WI38 (cell line): ENCODE results near the gene CCDC78.

Experiments used
- H3K4me3 ChIP-seq: 2 replicates; pipeline ENCODE4 v1.5.1; 2011; ENCODE audit warnings: low read depth, mild to moderate bottlenecking, control low read depth, low read length
- TF ChIP-seq, protein P1 (sequence below): IDR thresholded peaks from 2 replicates; pipeline ENCODE4 v1.5.1; 2012; ENCODE audit warnings: low read depth, mild to moderate bottlenecking, control low read depth, low read length

The CCDC78 gene

DNA sequence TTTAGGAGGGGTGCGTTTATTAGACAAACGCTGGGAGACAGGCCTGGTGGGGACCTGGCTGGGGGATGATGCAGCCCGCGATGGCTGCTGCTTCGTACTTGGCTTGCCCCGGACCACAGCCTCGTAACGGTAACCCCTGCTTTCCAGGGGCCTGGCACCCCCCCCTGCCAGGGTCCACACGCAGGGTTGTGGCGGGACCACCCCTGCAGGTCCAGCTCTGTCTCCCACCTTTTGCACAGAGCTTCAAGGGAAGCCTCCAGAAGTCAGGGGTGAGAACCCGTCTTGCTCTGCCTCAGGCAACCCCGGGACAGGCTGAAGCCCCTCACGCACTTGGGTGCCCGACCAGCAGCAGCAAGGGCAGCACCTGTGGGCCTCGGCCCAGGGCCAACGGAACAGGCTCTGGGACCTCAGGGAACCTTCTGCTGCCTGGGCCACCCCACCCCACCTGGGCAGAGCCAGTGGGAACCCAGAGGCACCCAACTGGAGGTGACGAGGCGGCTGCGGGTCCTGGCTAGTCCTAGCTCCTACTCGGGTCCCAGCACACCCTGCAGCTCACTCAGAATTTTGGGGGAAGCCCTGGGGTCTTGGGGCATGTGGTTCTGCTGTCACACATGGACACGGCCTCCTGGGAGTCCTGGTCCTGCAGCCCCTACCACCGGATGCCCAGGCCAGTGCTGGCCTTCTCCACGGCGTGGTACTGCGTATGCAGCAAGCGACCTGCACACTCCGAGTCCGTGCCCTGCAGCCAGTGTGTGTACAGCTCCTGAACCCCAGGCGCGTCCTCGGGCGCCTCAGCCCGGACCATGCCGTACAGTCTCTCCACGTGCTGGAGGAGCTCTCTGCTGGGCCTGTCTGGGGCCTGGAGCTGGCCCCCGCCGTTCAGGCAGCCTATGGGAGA lies 3.8 kb upstream of the CCDC78 start:
- no peak overlapping the region for H3K4me3 ChIP-seq
- TF ChIP-seq, protein P1, sequence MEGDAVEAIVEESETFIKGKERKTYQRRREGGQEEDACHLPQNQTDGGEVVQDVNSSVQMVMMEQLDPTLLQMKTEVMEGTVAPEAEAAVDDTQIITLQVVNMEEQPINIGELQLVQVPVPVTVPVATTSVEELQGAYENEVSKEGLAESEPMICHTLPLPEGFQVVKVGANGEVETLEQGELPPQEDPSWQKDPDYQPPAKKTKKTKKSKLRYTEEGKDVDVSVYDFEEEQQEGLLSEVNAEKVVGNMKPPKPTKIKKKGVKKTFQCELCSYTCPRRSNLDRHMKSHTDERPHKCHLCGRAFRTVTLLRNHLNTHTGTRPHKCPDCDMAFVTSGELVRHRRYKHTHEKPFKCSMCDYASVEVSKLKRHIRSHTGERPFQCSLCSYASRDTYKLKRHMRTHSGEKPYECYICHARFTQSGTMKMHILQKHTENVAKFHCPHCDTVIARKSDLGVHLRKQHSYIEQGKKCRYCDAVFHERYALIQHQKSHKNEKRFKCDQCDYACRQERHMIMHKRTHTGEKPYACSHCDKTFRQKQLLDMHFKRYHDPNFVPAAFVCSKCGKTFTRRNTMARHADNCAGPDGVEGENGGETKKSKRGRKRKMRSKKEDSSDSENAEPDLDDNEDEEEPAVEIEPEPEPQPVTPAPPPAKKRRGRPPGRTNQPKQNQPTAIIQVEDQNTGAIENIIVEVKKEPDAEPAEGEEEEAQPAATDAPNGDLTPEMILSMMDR: no peak

DNA sequence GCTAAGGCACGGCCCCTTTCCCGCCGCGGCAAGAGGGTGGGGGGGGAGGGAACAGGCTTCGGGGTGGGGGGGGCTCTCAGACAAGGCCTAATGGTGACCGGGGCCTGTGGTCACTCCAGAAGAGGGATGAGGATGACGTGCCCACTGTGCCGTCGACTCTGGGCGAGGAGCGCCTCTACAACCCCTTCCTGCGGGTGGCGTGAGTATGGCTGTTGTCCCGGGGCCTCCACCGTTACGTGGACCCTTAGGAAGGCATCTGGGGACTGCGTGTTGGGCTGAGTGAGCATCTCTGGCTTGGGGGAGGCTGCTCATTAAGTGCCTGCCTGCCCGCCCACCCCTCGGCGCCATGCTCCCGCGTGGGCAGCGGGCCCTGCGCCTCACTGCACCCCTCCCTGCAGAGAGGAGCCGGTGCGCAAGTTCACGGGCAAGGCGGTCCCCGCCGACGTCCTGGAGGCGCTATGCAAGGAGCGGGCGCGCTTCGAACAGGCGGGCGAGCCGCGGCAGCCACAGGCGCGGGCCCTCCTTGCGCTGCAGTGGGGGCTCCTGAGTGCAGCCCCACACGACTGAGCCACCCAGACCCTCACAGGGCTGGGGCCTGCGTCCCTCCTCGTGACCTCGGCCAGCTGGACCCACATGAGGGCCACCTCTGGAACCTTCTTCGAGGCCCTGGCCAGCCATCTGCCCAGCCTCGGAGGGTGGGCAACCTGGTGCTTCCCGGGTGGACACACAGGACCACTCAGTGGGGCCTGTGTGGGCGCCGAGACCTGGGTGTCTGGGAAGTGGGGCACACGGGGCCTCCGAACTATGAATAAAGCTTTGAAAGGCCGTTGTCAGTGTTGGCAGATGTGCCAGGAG lies 2.9 kb upstream of the CCDC78 start:
- TF ChIP-seq, protein P1: no peak
- no peak overlapping the region; the same call in 1 of the 2 replicates for H3K4me3 ChIP-seq

DNA sequence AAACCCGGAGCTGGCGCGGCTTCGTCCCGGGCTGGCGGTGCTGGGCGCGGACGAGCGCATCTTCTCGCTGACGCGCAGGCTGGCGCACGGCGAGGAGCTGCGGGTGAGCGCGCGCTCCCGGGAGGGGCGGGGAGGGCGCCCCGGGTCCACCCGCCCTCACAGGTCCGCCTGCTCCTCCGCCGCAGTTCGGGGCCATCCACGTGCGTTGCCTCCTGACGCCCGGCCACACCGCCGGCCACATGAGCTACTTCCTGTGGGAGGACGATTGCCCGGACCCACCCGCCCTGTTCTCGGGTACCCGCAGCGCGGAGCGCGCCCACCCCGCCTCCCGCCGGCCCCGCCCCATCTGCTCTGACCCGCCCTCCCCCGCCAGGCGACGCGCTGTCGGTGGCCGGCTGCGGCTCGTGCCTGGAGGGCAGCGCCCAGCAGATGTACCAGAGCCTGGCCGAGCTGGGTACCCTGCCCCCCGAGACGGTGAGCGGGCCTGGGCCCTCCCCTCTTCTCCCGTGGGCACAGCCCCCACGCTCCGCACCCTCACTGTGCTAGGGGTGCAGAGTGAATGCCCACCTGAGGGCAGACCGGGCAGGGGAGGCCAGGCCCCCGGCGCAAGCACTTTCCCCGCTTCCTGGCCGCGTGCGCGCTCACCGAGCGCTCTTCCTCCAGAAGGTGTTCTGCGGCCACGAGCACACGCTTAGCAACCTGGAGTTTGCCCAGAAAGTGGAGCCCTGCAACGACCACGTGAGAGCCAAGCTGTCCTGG lies 2.1 kb upstream of the CCDC78 start:
- TF ChIP-seq, protein P1: no peak
- peak overlapping the region; percentile 67 for H3K4me3 ChIP-seq

DNA sequence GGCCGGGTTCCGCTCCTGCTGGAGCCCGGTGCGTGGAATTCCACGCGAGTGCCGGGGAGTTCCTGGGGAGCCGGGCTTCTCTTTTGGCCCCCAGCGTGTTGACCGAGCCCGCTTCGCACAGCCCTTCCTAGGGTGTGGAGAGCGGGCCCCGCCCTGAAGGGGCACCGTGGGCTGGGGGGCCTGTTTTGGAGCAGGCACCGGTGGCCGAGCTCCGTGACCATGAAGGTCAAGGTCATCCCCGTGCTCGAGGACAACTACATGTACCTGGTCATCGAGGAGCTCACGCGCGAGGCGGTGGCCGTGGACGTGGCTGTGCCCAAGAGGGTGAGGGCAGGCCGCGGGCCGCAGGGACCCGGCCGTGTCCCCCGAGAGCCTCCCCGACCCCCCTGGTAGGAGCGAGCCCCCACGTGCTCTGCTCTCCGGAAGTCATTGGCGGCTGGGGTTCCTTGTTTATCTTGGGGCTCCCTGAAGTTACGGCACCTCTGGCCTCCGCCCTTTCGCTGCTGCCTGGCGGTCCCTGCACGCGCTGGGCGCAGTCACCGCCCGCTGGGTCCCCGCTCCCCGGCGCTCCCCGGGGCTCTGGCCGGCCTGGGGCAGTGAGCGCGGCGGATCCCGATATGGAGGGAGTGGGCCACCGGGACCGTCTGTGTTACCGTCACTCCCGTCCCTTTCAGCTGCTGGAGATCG lies 1.2 kb upstream of the CCDC78 start:
- H3K4me3 ChIP-seq: peak overlapping the region; percentile 67
- TF ChIP-seq, protein P1: no peak

DNA sequence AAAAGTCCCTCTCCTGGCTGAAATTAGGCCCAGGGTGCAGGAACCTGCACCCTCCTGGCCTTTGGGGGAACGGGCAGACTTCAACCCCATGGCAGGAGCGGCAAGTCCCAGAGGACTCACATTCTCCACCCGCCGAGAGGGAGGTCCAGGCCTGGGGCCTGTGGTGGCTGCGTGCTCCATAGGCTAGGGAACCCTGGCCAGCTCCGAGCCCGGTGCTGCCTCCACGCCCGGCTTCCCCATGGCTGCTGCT lies 130 bp downstream of the CCDC78 start:
- TF ChIP-seq, protein P1: no peak
- no peak overlapping the region for H3K4me3 ChIP-seq

DNA sequence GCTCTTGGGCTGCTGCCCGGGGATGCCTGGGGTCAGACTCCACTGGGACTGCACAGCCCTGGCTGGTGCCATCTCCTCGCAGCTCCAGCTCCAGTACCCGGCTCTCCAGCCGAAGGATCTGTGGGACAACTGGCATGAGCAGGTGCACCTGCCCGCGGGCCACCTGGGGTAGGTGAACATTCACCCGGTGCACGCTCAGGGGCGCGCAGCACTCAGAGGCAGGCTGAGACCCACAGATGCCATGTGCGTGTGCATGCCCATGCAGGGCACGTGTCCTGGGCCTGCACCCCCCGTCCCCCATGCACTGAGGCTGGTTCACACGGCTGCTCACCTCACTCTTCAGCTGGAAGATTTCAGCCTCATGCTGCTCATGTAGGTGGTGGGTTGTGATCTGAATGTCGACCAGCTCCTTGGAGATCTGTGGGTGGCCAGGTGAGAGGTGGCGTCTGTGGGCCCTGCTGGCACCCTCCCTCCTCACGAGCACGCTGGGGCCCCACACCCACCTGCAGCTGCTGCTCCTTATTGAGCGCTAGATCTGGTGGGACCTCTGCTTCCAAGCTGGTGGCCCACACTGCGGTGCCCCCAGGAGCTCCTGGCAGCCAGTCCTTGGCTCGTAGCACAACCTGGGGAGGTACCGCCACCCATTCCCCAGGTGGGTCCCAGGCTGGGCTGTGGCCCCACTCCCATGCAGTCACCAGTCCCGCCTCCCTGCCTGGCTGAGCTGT lies 618 bp downstream of the CCDC78 start:
- no peak overlapping the region for H3K4me3 ChIP-seq
- TF ChIP-seq, protein P1: no peak
